Dermis microvascular lymphatic vessel endothelial cell (primary cell): ENCODE data around the gene SPDYE3. TPM values are rescaled to one million over a fixed set of nuclear protein-coding genes. Genes with fewer than 3 reads are reported as not detected.

ENCODE experiments used
- DNase-seq, 2 donors: peaks; one replicate each; pipeline versions ENCODE4 v3.0.0 to v3.0.0-alpha.2; 2010; ENCODE audit warnings: low read depth in 2 of 2
- total RNA-seq: library from RNA; depleted of rRNA; stranded (reverse); fragments of >200 nt; gene quantifications from 2 replicates; pipeline ENCODE4 v1.2.1, GENCODE V29; 2014

Gene SPDYE3
- total RNA-seq, 1 donor from 2014 or later, result not detected

- DNase-seq, result no peak
Observed at GRCh38 chr7:100371561-100372171, 64.2 kb downstream of the SPDYE3 start.

Other genes with a start within 250 kb of the SPDYE3 start
- 22.5 and 30.1 TPM in 2 replicates for gene ZNF3, start 226.0 kb upstream of the SPDYE3 start, total RNA-seq
- 66.1 and 79.3 TPM in 2 replicates for gene COPS6, start 218.7 kb upstream of the SPDYE3 start, total RNA-seq
- 54.0 and 106 TPM in 2 replicates for gene MCM7, start 206.3 kb upstream of the SPDYE3 start, total RNA-seq
- gene AP4M1, start 206.1 kb upstream of the SPDYE3 start, total RNA-seq, result 12.3 and 16.8 TPM in 2 replicates
- 21.6 and 25.8 TPM in 2 replicates for gene TAF6, start 188.3 kb upstream of the SPDYE3 start, total RNA-seq
- 24.4 and 26.2 TPM in 2 replicates for gene CNPY4, start 188.1 kb upstream of the SPDYE3 start, total RNA-seq
- gene MBLAC1, start 180.7 kb upstream of the SPDYE3 start, total RNA-seq, result 2.1 and 2.2 TPM in 2 replicates
- gene LAMTOR4, start 158.8 kb upstream of the SPDYE3 start, total RNA-seq, result 84.2 and 112 TPM in 2 replicates
- gene TRAPPC14, start 149.0 kb upstream of the SPDYE3 start, total RNA-seq, result 4.4 and 5.8 TPM in 2 replicates
- 0.13 TPM in 2 replicates for gene GAL3ST4, start 139.1 kb upstream of the SPDYE3 start, total RNA-seq
- 1.9 and 2.8 TPM in 2 replicates for gene GPC2, start 130.3 kb upstream of the SPDYE3 start, total RNA-seq
- 0.13 and 0.38 TPM in 2 replicates for gene STAG3, start 129.8 kb upstream of the SPDYE3 start, total RNA-seq
- gene PVRIG, start 87.8 kb upstream of the SPDYE3 start, total RNA-seq, result not detected in 2 replicates
- gene PILRB, start 50.4 kb downstream of the SPDYE3 start, total RNA-seq, result 4.1 and 10.2 TPM in 2 replicates
- gene PILRA, start 65.8 kb downstream of the SPDYE3 start, total RNA-seq, result 0.13 TPM in 1 of 2 replicates, not detected in the other
- 0.76 and 0.77 TPM in 2 replicates for gene ZCWPW1, start 121.0 kb downstream of the SPDYE3 start, total RNA-seq
- 32.2 and 49.6 TPM in 2 replicates for gene MEPCE, start 122.1 kb downstream of the SPDYE3 start, total RNA-seq
- 10.1 and 11.6 TPM in 2 replicates for gene PPP1R35, start 128.8 kb downstream of the SPDYE3 start, total RNA-seq
- gene SPACDR, start 156.6 kb downstream of the SPDYE3 start, total RNA-seq, result 0.39 and 0.76 TPM in 2 replicates
- 18.5 and 37.6 TPM in 2 replicates for gene TSC22D4, start 171.5 kb downstream of the SPDYE3 start, total RNA-seq
- gene NYAP1, start 176.2 kb downstream of the SPDYE3 start, total RNA-seq, result 2.1 and 3.9 TPM in 2 replicates
- gene AGFG2, start 231.5 kb downstream of the SPDYE3 start, total RNA-seq, result 28.5 and 51.7 TPM in 2 replicates